BLaER1 treated with 17β-estradiol and CSF1 and Interleukin-3, amounts not matched to agents 10 nM and 100 nM (cell line): ENCODE data around the gene USP16.

ENCODE experiments used
- H3K27ac ChIP-seq, 11 experiments: shearing (Covaris generic); formaldehyde crosslinking; 2 replicates each; pipeline ENCODE4 v1.8.1; 2022
- H3K27me3 ChIP-seq, 11 experiments: shearing (Covaris generic); formaldehyde crosslinking; 2 replicates each; pipeline ENCODE4 v1.8.1; 2022
- H3K36me3 ChIP-seq, 11 experiments: shearing (Covaris generic); formaldehyde crosslinking; 2 replicates each; pipeline ENCODE4 v1.8.1; 2022
- H3K4me1 ChIP-seq, 10 experiments: shearing (Covaris generic); formaldehyde crosslinking; 2 replicates each; pipeline ENCODE4 v1.8.1; 2022
- H3K4me2 ChIP-seq, 11 experiments: shearing (Covaris generic); formaldehyde crosslinking; 2 replicates each; pipeline ENCODE4 v1.8.1; 2022
- H3K4me3 ChIP-seq, 10 experiments: shearing (Covaris generic); formaldehyde crosslinking; 2 replicates each; pipeline ENCODE4 v1.8.1; 2022
- H3K9ac ChIP-seq, 11 experiments: shearing (Covaris generic); formaldehyde crosslinking; 2 replicates each; pipeline ENCODE4 v1.8.1; 2022
- H3K9me3 ChIP-seq, 11 experiments: shearing (Covaris generic); formaldehyde crosslinking; replicated peaks in 1 of 11; 2 replicates each; pipeline ENCODE4 v1.8.1; 2022
- H4K20me1 ChIP-seq, 11 experiments: shearing (Covaris generic); formaldehyde crosslinking; 2 replicates each; pipeline ENCODE4 v1.8.1; 2022
- Cebpa-rat ChIP-seq, 11 experiments: shearing (Covaris generic); IDR thresholded peaks; 2 replicates each; pipeline ENCODE4 v1.8.1; 2022

Gene USP16

GRCh38 chr21:29083306-29083705, 58.8 kb downstream of the USP16 start:
- Histone ChIP-seq H3K4me3 (no peak overlapping the region), H3K27me3 (no peaks in the 10 kb centered on the region), H3K9ac (no peak overlapping the region), H4K20me1 (no peaks in the 10 kb centered on the region), H3K27ac (no peak overlapping the region), H3K36me3 (no peaks in the 10 kb centered on the region), H3K4me1 (peaks cover 51 to 71% (median 59%) of the 10 kb centered on the region in 10 experiments), H3K4me2 (no peak overlapping the region), H3K9me3 (no peaks in the 10 kb centered on the region; a peak in 2 of 22 replicates)
- no peak for TF ChIP-seq Cebpa-rat (IDR thresholded peaks at IDR 0.05)

DNA sequence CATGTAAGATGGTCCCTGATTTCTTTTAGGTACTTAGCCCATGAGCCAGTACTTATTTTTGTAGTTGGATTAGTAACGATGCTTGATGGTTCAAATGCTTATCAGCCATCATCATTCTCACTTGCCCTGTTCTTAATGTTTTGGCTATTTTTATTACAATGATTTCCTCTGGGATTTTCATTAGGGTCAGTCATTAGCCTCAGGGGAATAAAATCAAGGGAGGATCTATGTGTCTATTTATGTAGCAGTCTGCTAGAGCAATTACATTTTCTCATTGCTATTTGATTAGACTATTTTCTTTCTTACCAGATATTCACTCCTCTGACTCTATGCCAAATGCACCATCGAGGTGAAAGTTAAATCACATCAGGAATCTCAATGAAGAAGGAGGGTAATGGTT, 59.9 kb downstream of the USP16 start:
- Histone ChIP-seq H3K4me2 (0 out of 22 replicates have a peak overlapping the region, but pooled peaks of 1 of the 11 experiments have one; percentile 6), H3K9ac (no peak overlapping the region), H3K4me1 (peaks cover 44 to 68% (median 53%) of the 10 kb centered on the region in 10 experiments), H3K36me3 (no peaks in the 10 kb centered on the region), H3K27me3 (no peaks in the 10 kb centered on the region), H3K4me3 (no peak overlapping the region), H3K9me3 (no peaks in the 10 kb centered on the region), H4K20me1 (no peaks in the 10 kb centered on the region), H3K27ac (no peak overlapping the region)
- TF ChIP-seq Cebpa-rat (IDR thresholded peaks at IDR 0.05) = no peak

DNA sequence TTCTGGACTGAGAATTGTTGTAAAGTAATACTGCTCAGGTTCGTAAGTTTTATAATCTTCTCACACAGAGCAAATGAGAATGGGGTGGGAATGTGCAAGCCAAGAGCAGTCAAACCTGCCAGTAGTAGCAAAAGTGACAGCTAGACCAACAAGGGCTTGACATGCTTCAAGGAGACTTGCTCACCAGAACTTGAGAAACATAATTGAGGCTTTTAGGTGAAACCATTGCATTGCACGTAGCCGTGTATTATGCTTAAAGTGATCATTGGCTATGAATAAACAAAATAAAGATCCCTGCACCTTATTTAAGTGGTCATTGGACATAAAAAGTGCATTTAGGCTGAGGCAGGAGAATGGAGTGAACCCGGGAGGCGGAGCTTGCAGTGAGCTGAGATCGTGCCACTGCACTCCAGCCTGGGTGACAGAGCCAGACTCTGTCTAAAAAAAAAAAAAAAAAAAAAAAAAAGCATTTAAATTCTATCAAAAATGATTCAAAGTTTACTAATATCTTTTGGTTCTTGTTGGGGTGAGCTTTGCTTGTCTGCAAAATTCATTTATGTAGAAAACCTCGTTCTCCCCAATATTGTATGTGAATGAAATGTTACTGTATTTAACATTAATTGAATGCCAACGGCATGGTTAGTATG, 60.8 kb downstream of the USP16 start:
- no peak for TF ChIP-seq Cebpa-rat (IDR thresholded peaks at IDR 0.05)
- H4K20me1 ChIP-seq = no peaks in the 10 kb centered on the region
- no peaks in the 10 kb centered on the region for H3K36me3 ChIP-seq
- no peak overlapping the region for H3K9ac ChIP-seq
- peaks cover 37 to 68% (median 51%) of the 10 kb centered on the region in 10 experiments for H3K4me1 ChIP-seq
- H3K9me3 ChIP-seq = no peaks in the 10 kb centered on the region
- H3K4me3 ChIP-seq = no peak overlapping the region
- H3K27ac ChIP-seq = no peak overlapping the region
- H3K4me2 ChIP-seq = peak overlapping the region in 1 of 11 experiments; percentile 27; a peak in 1 of 22 replicates
- H3K27me3 ChIP-seq = no peaks in the 10 kb centered on the region

DNA sequence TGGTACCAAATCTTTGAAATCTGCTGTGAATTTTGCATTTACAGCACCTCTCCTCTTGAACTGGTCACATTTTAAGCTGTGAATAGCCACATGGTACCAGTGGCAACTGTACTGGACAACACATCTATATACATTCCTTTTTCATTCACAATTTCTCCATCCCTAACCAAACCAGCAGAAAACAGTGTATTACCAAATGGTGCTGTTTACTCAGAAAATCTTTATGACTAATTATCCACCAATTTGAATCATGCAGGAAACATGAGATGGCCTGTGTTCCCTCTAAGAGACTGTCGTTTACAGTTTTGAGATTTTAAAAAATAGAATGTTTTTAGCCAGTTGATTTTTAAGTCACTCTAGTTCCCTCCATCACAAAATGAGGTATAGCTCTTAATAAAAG, 66.6 kb downstream of the USP16 start:
- H4K20me1 ChIP-seq = no peaks in the 10 kb centered on the region
- H3K27ac ChIP-seq = peak overlapping the region in 5 of 11 experiments; percentile 1 to 47 (median 34); a peak in 5 of 22 replicates
- H3K4me2 ChIP-seq = peak overlapping the region in 4 of 11 experiments; percentile 28 to 63 (median 40); a peak in 5 of 22 replicates
- peaks cover 17 to 72% (median 43%) of the 10 kb centered on the region in 10 experiments for H3K4me1 ChIP-seq
- no peaks in the 10 kb centered on the region for H3K27me3 ChIP-seq
- H3K9me3 ChIP-seq = no peaks in the 10 kb centered on the region
- no peak for TF ChIP-seq Cebpa-rat (IDR thresholded peaks at IDR 0.05)
- H3K4me3 ChIP-seq = no peak overlapping the region
- no peaks in the 10 kb centered on the region for H3K36me3 ChIP-seq
- peak overlapping the region in 1 of 11 experiments; percentile 39; a peak in 2 of 22 replicates for H3K9ac ChIP-seq

- no peaks in the 10 kb centered on the region for H3K27me3 ChIP-seq
- H3K27ac ChIP-seq = peak overlapping the region in 6 of 11 experiments; percentile 1 to 47 (median 20); a peak in 7 of 22 replicates
Observed at GRCh38 chr21:29092102-29092959, 67.9 kb downstream of the USP16 start.

GRCh38 chr21:29096218-29097015, 71.9 kb downstream of the USP16 start:
- peaks cover 0 to 5% (median 0%) of the 10 kb centered on the region in 11 experiments; a peak in 1 of 22 replicates for H3K36me3 ChIP-seq
- H3K4me1 ChIP-seq = peaks cover 10 to 73% (median 30%) of the 10 kb centered on the region in 10 experiments; a peak in 18 of 20 replicates
- no peaks in the 10 kb centered on the region for H3K27me3 ChIP-seq
- H3K9me3 ChIP-seq = peaks cover 0 to 34% (median 27%) of the 10 kb centered on the region in 11 experiments; a peak in 18 of 22 replicates
- no peak for TF ChIP-seq Cebpa-rat (IDR thresholded peaks at IDR 0.05)
- no peak overlapping the region for H3K4me3 ChIP-seq
- peak overlapping the region in 2 of 11 experiments; percentile 66 to 77; a peak in 4 of 22 replicates for H3K4me2 ChIP-seq
- no peaks in the 10 kb centered on the region for H4K20me1 ChIP-seq
- H3K27ac ChIP-seq = peak overlapping the region in 1 of 11 experiments; percentile 28; a peak in 2 of 22 replicates
- no peak overlapping the region for H3K9ac ChIP-seq

More at GRCh38 chr21:29092102-29092959, 67.9 kb downstream of the USP16 start:
- Histone ChIP-seq H4K20me1 (no peaks in the 10 kb centered on the region), H3K9me3 (no peaks in the 10 kb centered on the region), H3K4me1 (peaks cover 8 to 71% (median 32%) of the 10 kb centered on the region in 10 experiments; a peak in 19 of 20 replicates), H3K4me2 (peak overlapping the region in 3 of 11 experiments; percentile 16 to 63 (median 24); a peak in 3 of 22 replicates), H3K9ac (peak overlapping the region in 2 of 11 experiments; percentile 6 to 24; a peak in 2 of 22 replicates), H3K4me3 (no peak overlapping the region), H3K36me3 (no peaks in the 10 kb centered on the region)
- TF ChIP-seq Cebpa-rat (IDR thresholded peaks at IDR 0.05) = no peak

- peak overlapping the region in 7 of 11 experiments; percentile 73 to 96 (median 91); a peak in 10 of 22 replicates for H3K27ac ChIP-seq
- H4K20me1 ChIP-seq = no peaks in the 10 kb centered on the region
Observed at GRCh38 chr21:29098156-29098555, 73.7 kb downstream of the USP16 start.

DNA sequence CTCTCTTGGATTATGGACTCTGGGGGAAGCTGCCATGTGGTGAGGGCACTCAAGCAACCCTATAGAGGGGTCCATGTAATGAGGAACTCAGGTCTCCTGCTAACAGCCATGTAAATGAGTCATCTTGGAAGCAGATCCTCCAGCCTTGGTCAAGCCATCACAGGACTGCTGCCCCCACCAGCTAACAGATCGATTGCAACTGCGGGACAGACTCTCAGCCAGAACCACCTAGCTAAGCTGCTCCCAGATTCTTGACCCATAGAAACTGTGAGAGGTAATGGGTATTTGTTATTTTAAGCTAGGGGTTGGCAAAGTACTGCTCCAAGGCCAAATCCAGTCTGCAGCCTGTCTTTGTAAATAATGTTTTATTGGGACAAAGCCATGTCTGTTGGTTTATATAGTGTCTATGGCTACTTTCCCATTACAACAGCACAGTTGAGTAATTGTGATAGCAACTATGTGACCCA, 78.4 kb downstream of the USP16 start:
- H3K4me3 ChIP-seq = no peak overlapping the region
- H3K9ac ChIP-seq = no peak overlapping the region
- no peak for TF ChIP-seq Cebpa-rat (IDR thresholded peaks at IDR 0.05)

More at GRCh38 chr21:29098156-29098555, 73.7 kb downstream of the USP16 start:
- Histone ChIP-seq H3K27me3 (no peaks in the 10 kb centered on the region), H3K4me2 (peak overlapping the region in 7 of 11 experiments; percentile 1 to 48 (median 21); a peak in 8 of 22 replicates), H3K9me3 (peaks cover 0 to 52% (median 40%) of the 10 kb centered on the region in 11 experiments; a peak in 19 of 22 replicates), H3K4me1 (peaks cover 10 to 57% (median 28%) of the 10 kb centered on the region in 10 experiments; a peak in 18 of 20 replicates), H3K4me3 (no peak overlapping the region), H3K36me3 (peaks cover 0 to 5% (median 0%) of the 10 kb centered on the region in 11 experiments; a peak in 1 of 22 replicates), H3K9ac (no peak overlapping the region)
- TF ChIP-seq Cebpa-rat (IDR thresholded peaks at IDR 0.05) = no peak

More for the DNA sequence above, 78.4 kb downstream of the USP16 start:
- Histone ChIP-seq H3K36me3 (peaks cover 0 to 5% (median 0%) of the 10 kb centered on the region in 11 experiments; a peak in 2 of 22 replicates), H3K4me1 (peaks cover 10 to 50% (median 33%) of the 10 kb centered on the region in 10 experiments; a peak in 18 of 20 replicates), H3K9me3 (peaks cover 0 to 73% (median 58%) of the 10 kb centered on the region in 11 experiments; a peak in 19 of 22 replicates), H3K27me3 (no peaks in the 10 kb centered on the region), H4K20me1 (no peaks in the 10 kb centered on the region), H3K4me2 (no peak overlapping the region; a peak in 1 of 22 replicates), H3K27ac (peak overlapping the region in 4 of 11 experiments; percentile 13 to 96 (median 60); a peak in 7 of 22 replicates)
